Activated naive CD8-positive, alpha-beta T cell treated with anti-CD3 and anti-CD28 coated beads, Interleukin-2, amount 50 U/mL, for 16 hours (primary cell): ENCODE results near the gene IMMP2L.
A peak's percentile ranks its signal among the peaks of the same experiment; 100 is the strongest.
"Not testable (repeated sequence)": the region's sequence is repeated elsewhere in the genome, so short reads cannot be mapped to it uniquely, and the experiment has no call there.

Experiments
- DNase-seq: peaks from one replicate; pipeline ENCODE4 v3.0.0-alpha.2; 2020; ENCODE audit warnings: low read depth, low spot score

The IMMP2L gene

DNA sequence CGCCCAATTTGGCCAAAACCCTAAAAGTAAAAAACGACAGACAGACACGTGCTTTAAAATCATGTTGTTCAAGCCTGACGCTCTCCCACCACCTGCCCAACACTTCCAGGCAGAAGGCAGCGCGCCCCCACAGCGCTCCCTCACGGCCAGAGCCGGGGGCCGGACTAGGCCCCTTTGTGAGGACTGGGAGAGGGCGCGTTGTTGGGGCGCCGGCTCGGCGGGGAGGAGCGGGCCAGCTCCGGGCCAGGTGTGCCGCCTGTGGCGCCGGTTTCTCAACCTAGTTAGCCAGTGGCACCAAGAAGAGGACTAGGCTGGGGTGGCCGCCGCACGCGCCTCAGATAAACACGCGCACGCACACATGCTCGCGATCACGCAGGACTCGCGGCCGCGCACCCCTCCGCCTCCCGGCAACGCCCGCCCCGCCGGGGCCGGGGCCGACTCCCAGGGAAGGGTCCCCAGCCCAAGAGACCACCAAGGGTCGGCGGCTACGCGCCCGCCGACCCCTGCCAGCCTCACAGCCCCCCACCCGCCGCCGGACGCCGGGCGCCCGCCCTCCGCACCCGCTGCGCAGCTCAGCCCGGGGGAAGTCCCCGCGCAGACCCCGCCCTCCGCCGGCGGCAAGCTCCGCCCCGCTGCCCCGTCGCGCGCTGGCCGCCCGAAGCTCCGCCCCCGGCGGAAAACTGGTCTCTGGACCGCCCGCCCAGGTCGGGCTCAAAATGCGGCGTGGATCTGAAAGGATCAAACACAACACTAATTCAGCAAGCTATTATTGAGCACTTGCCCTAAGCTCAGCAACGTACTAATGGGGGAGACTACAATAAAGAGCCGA lies at the start of gene IMMP2L:
Gene IMMP2L (minus strand): TSS at position 589 of the 829 bp plus-strand sequence.
- DNase-seq = peak; percentile 83

GRCh38 chr7:111609483-111610254 lies 47.4 kb upstream of the IMMP2L start:
- not testable (repeated sequence) for DNase-seq

DNA sequence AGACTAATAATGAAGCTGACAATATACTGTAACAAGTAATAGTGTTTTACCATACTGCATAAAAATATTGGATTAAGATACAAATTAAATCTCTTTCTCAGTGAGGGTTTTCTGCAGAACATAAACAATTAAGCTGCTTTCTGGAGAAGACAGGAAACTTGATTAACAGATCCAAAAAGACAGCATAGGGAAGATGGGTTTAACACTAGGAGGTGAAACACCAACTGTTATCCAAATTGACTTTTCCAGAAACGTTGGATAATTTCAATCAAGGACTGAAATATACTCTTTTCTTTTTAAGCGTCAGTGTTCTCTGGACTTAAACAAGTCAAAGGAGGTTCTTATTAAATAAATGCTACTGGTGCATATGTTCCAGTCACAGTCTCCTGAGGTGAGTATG lies 45.3 kb upstream of the IMMP2L start:
- DNase-seq = no peak

DNA sequence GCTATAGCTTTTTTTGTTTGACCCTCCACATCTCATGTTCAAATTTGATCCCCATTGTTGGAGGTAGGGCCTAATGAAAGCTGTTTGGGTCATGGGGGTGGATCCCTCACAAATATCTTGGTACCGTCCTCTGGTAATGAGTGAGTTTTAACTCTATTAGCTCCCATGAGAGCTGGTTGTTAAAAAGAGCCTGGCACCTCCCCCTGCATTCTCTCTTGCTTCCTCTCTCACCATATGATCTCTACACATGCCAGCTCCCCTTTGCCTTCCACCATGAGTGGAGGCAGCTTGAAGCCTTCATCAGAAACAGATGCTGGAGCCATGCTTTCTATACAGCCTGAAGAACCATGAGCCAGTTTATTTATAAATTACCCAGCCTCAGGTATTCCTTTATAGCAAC lies 43.0 kb upstream of the IMMP2L start:
- no peak for DNase-seq

- no peak for DNase-seq
These were observed 37.8 kb upstream of the IMMP2L start for GRCh38 chr7:111600091-111600490.

DNA sequence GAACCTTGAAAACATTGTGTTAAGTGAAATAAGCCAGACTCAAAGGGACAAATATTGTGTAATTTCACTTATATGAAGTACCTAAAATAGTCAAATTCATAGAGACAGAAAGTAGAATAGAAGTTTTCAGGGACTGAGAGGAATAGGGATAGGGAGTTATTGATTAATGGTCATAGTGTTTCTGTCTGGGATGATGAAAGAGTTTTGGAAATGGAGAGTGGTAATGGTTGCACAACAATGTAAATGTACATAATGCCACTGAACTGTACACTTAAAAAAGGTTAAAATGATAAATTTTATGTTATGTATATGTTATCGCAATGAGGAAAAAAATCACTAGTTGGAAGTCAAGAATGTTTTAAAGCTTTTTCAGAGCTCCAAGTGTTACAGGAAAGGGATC lies 33.5 kb upstream of the IMMP2L start:
- DNase-seq = no peak

GRCh38 chr7:111594602-111595001 lies 32.3 kb upstream of the IMMP2L start:
- DNase-seq = no peak

GRCh38 chr7:111593343-111593742 lies 31.1 kb upstream of the IMMP2L start:
- no peak for DNase-seq

GRCh38 chr7:111588065-111588433 lies 25.8 kb upstream of the IMMP2L start:
- no peak for DNase-seq

GRCh38 chr7:111587410-111588064 lies 25.2 kb upstream of the IMMP2L start:
- DNase-seq = no peak

- no peak for DNase-seq
These were observed 24.6 kb upstream of the IMMP2L start for GRCh38 chr7:111586711-111587409.

- not testable (repeated sequence) for DNase-seq
These were observed 19.6 kb upstream of the IMMP2L start for GRCh38 chr7:111581784-111582488.

DNA sequence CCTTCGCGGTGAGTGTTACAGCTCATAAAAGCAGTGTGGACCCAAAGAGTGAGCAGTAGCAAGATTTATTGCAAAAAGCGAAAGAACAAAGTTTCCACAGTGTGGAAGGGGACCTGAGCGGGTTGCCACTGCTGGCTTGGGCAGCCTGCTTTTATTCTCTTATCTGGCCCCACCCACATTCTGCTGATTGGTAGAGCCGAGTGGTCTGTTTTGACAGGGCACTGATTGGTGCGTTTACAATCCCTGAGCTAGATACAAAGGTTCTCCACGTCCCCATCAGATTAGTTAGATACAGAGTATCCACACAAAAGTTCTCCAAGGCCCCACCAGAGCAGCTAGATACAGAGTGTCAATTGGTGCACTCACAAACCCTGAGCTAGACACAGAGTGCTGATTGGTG lies 18.9 kb upstream of the IMMP2L start:
- not testable (repeated sequence) for DNase-seq

GRCh38 chr7:111578754-111579153 lies 16.5 kb upstream of the IMMP2L start:
- no peak for DNase-seq

GRCh38 chr7:111571720-111572119 lies 9.4 kb upstream of the IMMP2L start:
- no peak for DNase-seq

GRCh38 chr7:111568870-111569462 lies 6.7 kb upstream of the IMMP2L start:
- DNase-seq = no peak

GRCh38 chr7:111568419-111568818 lies 6.1 kb upstream of the IMMP2L start:
- DNase-seq = no peak

DNA sequence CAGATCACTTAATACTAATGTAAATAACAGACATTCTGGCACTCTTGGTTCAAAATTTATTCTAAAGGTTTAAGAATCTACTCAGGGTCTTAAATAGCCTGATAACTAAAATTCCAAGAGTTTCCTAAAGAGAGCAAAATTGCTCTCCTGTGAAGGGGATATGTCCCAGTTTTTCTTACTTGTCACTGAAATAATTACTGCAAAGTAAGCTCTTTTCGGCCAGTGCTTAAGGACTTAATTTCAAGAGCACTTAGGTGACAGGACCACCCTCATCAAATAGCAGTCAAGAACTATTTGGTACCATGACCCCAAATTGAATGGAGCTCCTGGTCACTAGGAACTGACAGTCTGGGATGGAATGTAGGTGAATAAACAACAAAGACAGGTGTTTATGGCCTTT lies 1.8 kb upstream of the IMMP2L start:
- no peak for DNase-seq

GRCh38 chr7:111561654-111561903 lies 713 bp downstream of the IMMP2L start:
- no peak for DNase-seq

DNA sequence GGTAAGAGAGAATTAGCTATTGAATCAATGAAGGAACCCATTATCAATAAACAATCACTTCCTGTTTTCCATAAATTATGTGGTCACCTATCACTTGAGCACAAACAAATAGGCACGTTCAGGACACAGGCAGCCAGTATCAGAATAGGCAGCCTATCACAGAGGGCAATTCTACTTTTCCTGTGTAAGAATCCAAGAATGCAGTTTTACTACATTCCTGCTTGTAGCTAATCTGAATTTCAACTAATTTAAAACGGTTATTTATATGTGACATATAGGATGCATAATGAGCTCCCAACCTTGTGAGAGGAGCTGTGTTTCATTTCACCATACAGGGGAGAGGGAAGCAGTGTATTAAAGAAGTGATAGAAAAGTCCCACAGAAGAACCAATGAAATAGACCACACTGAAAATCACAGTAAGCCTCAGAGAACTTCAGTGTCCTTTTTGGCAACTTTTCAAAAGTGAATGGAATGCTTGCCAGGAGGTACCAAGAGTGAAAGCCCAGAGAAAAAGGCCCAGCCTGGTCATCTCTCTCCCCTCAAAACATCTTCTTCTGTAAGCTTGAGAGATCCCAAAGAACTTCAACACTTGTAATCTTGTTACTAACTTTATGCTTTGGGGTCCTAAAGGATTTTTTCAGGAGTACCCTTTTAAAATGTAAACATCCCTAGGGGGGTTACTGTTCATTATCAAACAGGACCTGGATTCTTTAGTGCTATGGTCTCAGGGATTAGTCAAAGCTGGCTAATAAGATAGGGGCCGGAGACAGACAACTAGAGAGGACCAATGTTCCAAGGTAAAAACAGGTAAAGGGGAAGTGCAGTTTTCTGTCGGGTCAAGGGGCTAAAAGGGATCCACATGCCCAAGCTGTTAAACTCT lies 1.3 kb downstream of the IMMP2L start:
- no peak for DNase-seq
